Hematopoietic multipotent progenitor cell treated with erythropoietin and hydrocortisone succinate and interleukin-3 and kit ligand, for 8 days (in vitro differentiated cells): Measurements from ENCODE around the gene TTC28.

ENCODE experiments used
- DNase-seq: peaks from one replicate; pipeline ENCODE4 v3.0.0-alpha.2; 2015

Gene TTC28

DNA sequence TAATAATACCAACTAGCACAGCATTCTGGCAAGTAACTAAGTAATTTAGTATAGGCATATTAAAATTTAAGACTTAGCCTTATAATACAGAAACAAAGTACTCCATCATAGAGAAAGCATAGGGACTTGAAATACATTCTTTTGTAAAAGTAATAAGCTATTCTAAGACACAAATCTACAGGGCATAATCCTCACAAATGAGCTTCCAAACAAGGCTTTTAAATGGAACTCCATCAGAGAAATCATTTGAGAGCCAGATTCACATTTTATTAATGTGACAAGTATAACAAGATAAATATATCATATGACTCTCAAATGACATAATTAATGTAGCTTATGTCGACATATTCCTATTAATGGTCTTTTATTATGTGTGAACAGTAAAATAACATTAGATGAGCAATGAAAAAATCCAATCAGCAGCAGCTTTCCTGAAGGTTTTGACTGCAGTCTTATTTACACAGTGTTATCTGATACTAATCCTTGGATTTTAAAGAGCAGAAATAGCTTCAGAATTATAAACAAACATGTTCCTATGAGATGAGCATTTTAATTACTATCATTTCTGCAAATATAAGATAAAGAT lies 241.4 kb downstream of the TTC28 start:
- no peak for DNase-seq

DNA sequence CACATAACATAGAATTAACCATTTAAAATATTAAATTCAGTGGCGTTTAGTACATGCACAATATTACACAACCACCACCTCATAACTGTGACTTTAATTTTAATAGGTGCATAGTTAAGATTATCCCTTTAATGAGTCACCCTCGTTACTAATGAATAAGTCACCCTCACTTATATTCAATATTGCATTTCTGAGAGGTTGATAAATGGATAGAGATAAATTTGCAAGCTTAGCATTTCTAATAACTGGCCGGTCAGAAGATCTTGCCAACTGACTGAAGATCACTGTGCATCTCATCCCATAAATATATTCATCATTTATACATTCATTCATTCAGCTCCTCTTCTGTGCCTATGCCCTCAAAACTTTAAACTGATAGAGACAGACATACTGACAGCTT lies 243.7 kb downstream of the TTC28 start:
- no peak for DNase-seq

DNA sequence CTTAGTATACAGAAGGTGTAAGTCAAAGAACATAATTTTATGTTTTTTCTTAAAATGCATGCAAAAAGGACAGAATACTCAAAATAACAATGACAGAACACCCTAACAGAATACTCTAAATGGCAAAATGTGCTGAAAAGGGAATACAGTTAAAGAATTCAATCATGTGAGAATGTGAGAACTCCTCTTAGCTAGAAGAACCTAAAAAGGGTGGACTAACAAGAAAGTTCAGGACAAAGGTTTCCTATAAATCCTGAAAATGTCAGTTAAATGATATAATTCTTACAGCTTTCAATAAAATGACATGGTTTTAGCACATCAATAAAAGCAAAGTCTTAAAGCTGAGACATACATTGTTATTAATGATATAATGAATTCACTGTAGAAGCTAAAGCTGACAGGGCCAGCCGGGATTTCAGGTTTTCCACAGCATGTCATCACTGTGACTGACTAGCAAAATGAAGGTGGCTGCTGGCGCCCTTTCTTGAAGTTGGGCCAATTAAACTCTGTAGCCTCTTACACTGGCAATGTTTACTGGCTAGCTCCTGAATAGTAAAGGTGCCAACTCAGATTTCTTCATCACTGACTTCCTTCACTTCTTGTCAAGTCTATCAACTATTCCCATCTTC lies 244.4 kb downstream of the TTC28 start:
- no peak for DNase-seq

DNA sequence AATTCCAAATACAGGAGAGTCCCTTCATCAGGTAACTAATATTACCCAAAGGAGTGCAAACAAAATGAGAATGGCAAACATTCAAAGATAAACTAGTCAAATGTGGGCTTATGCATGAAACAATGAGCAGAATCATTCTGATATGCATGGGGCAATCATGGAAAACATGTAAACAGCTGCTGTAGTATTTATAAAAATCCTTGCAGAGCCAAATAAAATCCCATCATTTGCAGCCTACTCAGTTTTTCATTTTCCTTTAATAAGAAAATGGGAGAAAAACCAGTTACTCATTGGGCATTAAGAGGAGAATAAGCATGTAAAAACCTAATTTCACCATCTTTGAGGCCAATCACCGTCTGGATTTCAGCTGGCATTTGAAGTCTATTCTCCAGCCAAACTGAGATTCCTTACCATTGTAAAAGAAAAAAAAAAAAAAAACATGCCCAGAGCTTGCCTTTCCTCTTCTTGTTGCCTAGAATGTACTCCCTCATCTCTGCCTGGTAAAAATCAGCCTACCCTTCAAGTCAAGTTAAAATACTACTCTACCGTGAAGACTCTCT lies 249.1 kb downstream of the TTC28 start:
- DNase-seq: no peak

DNA sequence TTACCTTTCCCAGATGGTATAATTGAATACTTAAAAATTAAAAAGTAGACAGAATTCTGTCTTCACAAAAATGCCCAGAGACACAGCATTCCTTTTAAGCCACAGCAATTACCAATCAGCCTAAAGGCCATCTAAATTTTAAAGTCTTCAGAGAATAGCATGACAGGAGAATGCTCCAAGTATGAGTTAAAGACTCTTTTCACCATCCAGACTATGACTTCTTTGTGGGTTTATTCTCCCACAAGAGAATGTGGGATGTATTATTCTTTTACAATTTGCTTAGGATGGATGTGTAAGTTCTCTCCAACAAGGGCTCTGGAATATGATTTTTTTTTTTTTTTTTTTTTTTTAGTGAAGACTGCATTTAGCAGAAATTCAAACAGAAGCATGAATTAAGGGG lies 249.9 kb downstream of the TTC28 start:
- no peak for DNase-seq

DNA sequence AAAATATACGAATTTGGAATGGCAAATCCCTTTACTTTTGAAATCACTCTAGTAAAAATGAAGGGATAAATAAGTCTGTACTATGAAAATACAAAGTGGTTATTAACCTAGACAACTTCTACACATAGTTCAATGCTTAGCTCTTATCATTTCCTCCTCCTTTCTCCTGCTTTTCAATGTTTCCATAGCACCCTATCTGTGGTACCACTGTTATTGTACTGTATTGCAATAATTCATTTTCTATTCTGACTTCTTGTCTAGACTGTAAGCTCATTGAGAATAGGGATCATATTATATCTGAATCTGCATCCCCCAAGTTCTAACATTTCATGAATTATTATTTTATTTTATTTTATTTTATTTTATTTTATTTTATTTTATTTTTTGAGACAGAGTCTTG lies 251.4 kb downstream of the TTC28 start:
- no peak for DNase-seq

DNA sequence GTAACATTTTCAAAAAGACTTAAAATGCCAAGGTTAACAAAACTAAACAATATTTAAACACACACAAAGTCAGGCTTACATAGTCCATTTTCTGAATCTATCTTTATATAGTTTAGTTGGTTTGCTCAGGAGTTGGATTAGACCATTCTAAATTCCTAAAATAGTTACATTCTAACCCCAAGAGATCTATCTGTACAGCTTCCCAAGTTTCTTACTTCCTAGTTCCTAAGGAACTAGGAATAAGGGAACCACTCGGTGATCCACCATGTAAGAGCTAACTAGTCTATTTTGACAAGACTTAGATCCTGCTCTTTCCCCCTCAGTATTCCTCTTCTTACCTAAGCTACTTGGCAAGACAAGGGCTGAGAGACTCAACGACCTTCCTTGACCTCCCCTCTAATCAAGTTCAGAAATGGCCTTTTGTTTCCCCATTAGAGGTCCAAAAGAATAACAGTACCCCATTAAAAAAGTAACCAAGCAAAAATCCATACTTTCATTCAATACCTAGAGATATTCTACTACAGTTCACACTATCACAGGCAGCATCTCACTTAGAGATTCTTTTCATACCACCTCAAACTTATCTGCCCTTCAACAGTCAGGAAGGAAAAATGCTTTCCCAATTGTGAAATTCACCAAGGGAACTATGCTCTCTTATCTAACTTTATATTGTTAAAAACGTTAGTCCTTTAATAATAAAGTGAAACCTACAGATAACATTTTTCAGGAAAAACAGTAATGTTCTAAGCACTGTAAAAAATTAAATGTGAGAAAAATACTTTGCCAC lies 253.1 kb downstream of the TTC28 start:
- DNase-seq: no peak

DNA sequence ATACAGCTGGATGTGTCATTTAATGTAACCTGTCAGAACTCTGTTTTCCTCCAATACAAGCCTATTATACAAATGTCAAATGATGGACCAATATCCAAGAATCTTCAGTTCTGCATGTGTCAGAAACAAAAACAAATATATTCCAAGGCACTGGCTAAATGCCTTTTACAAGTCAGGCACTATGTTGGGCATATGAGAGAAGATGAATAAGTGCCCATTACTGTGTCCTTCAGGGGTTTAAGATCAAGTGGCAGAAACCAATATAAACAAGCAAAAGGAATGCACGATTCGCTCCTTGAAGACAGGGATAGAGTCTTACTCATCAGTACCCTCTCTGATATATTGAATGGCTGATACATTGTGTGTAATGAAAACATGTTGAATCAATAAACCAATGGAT lies 254.4 kb downstream of the TTC28 start:
- no peak for DNase-seq

DNA sequence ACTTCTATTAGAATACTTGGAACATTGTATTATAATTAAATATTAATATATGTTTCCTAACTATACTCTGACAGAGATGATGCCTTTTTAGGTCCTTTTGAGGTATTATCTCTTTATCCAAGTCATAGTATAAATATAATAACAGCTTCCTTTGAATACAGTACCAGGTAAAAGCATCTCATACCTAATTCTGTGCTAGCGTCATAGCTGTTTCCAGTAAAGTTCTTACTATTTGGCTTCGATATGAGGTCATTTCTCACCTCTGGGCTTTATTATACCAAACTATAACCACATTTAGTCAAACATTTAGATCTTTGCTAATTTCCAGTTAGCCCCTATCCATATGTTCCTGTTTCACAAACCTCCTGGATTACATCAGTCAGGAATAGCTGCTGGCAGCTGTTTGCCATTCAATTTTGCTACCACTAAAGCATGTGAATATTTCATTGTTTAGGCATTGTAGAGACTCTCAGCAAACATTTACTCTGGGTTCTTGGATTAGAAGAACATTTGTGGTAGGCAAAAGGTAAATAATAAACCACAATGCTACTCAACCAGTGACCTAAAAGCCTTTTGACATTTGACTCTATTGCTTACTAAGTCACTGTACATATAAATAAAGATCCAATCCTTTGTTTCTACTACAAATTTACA lies 255.1 kb downstream of the TTC28 start:
- DNase-seq: no peak

DNA sequence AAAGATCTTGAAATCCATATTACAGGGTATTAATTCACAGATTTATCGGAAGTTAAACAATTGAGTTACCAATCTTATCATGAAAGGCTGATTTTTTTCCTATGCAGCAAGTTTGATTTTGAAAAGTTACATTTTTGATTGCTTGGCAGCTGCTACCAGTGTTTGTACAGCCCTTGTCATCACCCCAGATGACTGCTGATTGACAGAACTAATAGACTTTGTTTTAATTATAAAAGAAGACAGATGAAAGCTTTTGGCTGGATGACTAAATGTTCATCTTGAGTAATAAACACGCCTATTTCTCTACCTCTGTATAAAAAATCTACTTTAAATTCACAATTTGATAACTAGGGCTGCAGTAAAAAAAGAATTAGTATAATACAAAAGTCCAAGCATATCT lies 259.7 kb downstream of the TTC28 start:
- no peak for DNase-seq

DNA sequence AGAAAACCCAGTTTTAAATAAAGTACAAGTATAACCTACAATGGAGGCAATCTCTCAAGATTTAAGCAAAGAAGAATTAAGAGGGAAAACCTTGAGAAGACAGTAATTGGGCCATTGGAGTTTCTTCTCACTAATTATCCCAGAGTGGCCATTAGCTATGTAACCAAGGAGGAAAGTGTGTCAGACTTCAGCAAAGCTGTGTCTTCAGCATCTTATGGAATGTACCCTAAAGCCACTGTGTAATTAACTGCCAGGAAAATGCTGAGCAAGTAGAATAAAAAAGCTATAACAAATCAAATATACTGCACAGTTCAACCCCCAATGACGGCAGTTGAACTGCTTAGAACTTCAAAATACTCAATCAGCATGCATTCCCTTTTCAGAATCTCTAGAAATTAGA lies 261.6 kb downstream of the TTC28 start:
- no peak for DNase-seq

DNA sequence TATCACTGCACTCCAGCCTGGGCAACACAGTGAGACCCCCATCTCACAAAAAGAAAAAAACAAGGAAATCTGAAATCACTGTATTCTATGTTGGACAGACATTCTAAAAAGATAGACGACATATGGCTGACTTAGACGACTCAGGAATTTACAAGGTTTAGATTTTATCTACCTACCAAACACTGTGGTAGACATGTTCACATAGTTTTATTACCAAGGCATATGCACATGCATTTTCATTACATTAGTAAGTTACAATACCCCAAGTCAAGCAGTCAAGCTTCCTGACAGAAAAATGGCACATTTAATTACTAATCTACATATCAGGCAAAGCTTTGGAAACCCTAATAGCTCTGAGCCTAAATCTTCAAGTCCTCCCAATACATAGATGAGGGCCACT lies 262.2 kb downstream of the TTC28 start:
- no peak for DNase-seq

DNA sequence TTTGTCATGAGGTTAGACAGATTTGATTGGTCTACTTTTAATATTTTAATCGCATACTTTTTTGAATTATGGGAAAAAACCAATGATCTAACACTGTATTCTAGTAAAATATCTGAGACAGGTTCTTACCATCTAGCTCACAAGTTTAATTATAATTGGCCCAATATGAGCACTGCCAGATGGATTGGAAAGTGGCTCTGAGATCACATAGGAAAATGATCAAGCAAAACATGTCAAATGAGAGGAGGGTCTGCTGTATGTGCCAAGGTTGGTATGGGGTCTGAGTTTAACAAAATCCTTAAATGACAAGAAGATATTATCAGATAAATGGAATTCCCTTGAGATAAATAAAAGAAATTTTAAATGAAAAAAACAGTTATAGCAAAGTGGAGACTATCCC lies 264.7 kb downstream of the TTC28 start:
- no peak for DNase-seq

DNA sequence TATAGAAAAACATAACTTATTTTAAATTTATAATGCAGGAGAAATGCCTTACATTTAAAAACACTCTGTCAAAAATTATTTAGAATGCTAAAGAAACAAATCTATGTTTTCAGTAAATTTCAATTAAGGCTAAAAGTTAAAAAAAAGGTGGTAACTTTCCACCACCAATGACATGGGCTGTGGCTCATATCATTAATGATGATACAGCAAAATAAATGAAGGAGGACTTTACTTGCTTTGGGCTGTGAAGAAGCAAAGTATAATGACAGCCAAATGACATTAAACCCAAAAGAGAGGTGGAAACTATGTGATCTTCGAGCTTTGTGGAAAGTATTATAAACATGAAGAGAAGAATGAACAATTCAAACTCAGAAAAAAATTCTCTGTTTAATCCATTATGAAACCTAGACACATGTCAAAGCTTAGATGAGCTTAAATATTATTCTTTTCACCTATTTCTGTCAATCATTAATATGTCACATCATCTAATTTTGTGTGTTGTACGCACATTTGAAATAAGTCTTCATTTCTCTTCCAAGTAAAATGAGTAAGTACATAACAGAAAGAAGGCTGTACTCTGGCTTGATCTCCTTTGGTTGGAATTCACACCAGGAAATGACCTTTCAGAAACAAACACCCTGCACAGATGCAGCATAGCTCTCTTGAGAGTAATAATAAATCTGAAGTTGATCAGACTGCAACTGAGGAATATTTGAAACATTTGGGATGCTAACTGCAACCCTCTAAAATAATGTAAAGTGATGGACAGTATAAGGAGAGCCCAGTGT lies 265.8 kb downstream of the TTC28 start:
- no peak for DNase-seq

DNA sequence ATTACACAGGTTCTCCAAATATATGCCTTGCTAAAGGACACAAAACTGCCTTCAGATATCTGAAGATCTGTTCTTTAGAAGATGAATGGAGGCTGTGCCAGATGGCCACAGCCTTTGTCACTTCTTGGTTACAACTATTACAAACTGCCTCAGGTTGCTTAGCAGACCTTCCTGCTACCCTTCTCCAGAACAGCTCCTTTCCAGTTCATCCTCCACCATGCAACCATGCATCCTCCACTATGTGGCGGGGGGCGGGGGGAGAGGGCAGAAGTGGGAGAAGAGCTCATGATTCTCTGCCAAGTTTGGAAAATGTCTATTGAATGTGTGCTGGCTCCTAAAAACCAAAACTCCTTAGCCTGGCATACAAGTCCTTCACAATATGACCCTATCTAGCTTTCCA lies 267.5 kb downstream of the TTC28 start:
- DNase-seq: no peak

DNA sequence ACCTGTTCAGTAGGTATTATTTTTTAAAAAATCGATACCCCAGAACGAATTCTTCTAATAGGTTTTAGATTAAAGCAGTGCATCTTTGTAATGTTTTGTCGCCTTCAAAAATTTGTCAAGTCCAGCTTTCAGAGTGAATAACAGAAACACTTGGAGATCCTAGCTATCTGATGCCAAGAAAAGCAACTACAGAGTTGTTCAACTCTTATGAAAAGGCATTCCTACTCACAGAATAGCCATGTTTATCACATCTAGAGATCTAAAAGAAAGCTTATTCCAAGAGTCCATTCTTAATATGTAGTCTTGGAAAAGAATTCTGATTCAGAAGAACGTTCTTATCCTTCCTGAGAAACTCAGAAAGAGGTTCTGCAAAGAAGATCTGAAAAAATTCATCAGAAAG lies 268.5 kb downstream of the TTC28 start:
- DNase-seq: no peak

DNA sequence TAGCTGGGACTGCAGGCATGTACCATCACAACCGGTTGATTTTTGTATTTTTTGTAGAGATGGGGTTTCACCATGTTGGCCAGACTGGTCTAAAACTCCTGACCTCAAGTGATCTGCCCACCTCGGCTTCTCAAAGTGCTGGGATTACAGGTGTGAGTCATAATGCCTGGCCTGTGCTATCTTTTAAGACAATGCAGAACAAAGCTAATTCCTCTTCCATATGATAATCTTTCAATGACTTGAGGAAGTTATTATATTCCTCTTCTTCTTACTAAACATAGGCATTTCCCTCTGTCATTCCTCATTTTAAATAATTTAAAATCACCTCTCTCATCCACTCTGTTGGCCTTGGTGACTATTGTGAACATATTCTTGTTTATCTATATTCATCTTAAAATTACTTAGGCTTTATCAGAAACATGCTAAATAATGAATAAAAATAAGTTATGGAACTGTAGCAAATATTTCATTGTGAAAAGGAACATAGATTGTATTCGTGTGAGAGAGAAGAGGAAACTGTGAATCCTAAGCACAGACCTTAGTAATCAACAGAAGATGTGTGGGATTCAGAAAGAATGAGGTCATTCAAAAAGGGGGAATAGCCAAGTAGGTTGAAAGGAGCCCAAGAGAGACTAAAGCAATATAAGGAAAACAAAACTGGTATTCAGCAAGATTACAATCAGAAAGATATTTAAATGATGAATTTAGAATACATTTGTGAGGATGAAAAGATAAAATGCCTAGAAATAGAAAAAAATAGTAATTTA lies 269.4 kb downstream of the TTC28 start:
- no peak for DNase-seq

DNA sequence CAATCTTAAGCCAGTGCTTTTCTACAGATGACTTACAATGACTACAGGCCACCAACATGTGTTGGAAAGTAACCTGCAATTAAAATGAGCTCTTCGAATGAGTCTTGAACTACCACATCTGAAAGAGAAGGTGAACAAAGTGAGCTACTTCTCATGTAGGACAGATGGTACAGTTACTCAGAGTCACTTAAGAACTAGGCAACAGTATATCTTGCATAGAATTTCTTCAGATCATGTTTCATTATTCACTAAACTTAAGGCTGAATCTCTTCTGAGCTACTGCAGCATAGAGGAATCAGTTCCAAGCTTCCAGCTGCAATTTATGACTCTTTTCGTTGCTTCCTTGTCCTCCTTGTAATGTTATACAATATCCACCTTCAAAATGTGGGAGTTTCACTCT lies 270.9 kb downstream of the TTC28 start:
- DNase-seq: no peak

DNA sequence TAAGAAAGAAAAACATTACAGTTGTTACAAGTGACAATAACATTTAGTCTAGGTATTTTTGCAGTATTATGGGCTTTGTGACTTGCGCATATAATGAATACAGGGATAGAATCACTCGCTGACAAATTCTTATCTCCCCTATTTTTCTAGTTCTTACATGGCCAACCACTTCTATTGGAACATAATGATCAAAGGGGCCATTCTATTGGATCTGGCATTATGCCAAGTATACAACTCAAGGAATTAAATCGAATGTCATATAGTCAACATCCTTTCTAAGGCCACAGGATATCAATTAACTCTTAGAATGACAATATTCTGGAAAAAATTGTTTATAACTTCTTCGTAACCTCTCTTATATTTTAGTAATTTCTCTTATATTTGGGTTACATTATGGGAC lies 272.0 kb downstream of the TTC28 start:
- no peak for DNase-seq

DNA sequence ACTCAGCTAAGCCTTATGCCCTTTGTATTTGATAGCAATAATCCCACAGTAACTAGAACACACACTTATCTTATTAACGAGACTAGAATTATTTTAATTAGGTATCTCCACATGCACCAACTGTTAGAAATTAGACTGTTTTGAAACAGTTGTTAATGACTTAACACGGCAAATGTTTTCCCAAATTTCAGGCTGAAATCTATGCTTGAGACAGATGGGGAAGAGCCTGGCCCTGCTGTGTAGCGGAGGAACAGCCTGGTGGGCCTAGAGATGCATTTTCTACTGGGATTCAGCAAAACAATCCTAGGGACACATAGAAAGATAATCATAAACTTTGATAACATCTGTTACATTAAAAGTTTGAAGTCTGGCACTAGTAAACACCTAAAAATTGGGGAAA lies 273.4 kb downstream of the TTC28 start:
- no peak for DNase-seq

DNA sequence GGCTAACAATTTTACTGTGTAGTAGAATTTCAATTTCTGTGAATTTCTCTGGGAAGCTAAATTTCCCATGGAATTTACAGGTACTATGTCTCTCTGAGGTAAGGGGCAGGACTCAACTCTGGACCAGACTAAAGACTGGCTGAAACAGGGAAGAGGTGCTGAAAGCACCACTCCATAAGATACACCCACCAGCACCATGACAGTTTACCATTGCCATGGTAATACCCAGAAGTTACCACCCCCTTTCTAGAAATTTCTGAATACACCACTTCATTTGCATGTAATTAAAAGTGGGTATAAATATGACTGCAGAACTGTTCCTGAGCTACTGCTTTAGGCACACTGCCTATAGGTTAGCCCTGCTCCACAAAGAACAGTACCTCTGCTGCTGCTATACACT lies 274.1 kb downstream of the TTC28 start:
- no peak for DNase-seq

DNA sequence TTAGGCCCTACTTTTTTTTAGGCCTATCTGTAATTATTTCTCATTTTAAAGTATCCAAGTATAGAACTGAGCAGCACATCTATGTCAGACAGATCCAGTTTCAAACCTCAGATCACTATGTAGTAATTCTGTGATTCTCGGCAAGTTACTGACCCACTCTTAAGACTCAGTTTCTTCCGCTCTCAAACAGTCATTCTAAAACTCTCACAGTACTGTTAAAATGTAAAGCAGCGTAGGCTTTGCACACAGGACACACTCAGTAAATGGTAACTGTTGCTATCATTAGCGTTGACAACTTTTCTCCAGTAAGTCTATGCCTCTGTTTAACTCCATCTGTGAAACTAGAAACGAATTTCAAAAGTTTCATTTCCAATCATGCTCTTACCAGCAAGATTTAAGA lies 277.1 kb downstream of the TTC28 start:
- no peak for DNase-seq
